Effector memory CD4-positive, alpha-beta T cell (primary cell): ENCODE data around the gene CMYA5.
A peak's percentile ranks its signal among the peaks of the same experiment; 100 is the strongest.

Experiments
- DNase-seq, 3 donors: peaks; one replicate each; pipeline ENCODE4 v3.0.0-alpha.2; 2020
- H3K27ac ChIP-seq: 2 replicates; pipeline ENCODE4 v1.7.0; 2013; ENCODE audit warnings: mild to moderate bottlenecking, low read length, moderate library complexity; ENCODE audit not compliant: insufficient read depth, poor library complexity, severe bottlenecking
- H3K27me3 ChIP-seq: replicated peaks from 2 replicates; pipeline ENCODE4 v1.7.0; 2013; ENCODE audit warnings: mild to moderate bottlenecking, low read length; ENCODE audit not compliant: insufficient read depth, control insufficient read depth, poor library complexity, severe bottlenecking
- H3K36me3 ChIP-seq: 2 replicates; pipeline ENCODE4 v1.7.0; 2013; ENCODE audit warnings: mild to moderate bottlenecking, low read length, moderate library complexity; ENCODE audit not compliant: control insufficient read depth, insufficient read depth
- H3K4me1 ChIP-seq: 2 replicates; pipeline ENCODE4 v1.7.0; 2013; ENCODE audit warnings: low read length, mild to moderate bottlenecking; ENCODE audit not compliant: control insufficient read depth, insufficient read depth, poor library complexity, severe bottlenecking
- H3K4me3 ChIP-seq: 2 replicates; pipeline ENCODE4 v1.7.0; 2013; ENCODE audit warnings: low read length, low read depth, mild to moderate bottlenecking; ENCODE audit not compliant: insufficient read depth, poor library complexity, severe bottlenecking
- H3K9me3 ChIP-seq: 2 replicates; pipeline ENCODE4 v1.7.0; 2013; ENCODE audit warnings: mild to moderate bottlenecking, low read length, moderate library complexity; ENCODE audit not compliant: control insufficient read depth

CMYA5 gene

GRCh38 chr5:79720096-79720495 is 30.5 kb downstream of the CMYA5 start:
- DNase-seq = no peak
- Histone ChIP-seq H3K4me3 (no peak overlapping the region), H3K9me3 (no peaks in the 10 kb centered on the region), H3K27me3 (no peaks in the 10 kb centered on the region), H3K4me1 (no peaks in the 10 kb centered on the region), H3K27ac (no peak overlapping the region), H3K36me3 (no peaks in the 10 kb centered on the region)

DNA sequence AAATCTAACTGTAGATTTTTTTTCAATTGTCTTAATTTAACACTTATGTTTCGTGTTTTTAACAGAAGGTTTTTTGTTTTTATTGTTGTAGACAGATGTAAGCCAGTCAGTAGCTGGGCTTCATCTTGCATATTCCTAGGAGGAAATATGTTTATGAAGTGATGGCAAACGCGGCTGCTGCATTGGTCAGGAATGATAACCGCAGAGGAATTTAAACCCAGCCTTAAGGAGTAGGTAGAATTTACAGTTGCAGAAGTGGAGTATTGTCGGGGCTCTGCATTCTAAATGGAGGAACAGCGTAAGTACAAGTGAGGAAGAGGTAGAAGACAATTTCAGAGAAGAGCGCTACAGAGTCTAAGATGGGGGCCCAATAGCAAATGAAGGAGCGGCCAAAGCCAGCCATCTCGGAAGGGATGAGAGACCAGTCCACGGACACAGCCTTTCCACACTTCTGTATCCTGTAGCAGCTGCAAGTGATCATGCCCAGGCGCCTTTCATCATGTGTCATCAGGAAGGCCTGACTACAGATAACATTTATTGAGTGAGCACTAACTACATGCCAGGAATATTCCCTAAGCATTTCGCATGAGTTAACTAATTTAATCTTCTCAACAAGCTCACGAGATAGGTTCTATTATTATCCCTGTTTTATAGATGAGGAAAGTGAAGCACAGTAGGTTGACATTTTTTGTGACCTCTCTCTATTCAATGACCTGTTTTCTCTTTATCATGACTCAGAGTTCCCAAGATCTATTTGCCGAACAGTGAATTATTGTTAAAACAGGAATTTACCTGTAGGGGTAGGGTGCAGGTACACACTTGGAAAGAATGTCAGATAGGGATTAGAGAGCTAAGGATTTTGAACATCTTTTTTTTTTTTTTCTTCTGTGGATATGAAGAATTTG is 38.1 kb downstream of the CMYA5 start:
- no peaks in the 10 kb centered on the region for H3K36me3 ChIP-seq
- H3K4me3 ChIP-seq = no peak overlapping the region
- H3K4me1 ChIP-seq = peaks cover 4% of the 10 kb centered on the region
- DNase-seq = no peak
- H3K9me3 ChIP-seq = no peaks in the 10 kb centered on the region
- no peak overlapping the region for H3K27ac ChIP-seq
- peaks cover 6% of the 10 kb centered on the region for H3K27me3 ChIP-seq

DNA sequence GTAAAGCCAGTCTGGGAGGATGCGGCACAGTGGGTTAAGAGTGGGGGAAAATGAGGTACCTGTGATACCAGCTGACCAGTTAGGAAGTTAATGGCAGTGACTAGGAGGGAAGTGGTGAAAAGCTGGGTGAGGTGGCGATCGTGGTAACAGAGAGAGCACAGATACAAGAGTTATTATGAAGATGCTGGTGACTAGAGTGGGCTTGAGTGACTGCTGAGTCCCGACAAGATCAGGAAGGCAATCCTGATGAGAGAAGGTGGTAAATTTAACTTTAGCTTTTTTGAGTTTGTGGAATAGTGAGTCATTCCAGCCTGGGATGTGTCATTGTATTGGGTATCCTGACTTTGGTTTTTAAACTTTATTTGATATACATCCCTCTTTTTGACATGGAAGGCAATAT is 38.8 kb downstream of the CMYA5 start:
- peaks cover 6% of the 10 kb centered on the region for H3K27me3 ChIP-seq
- H3K27ac ChIP-seq = no peak overlapping the region
- no peak for DNase-seq
- H3K4me3 ChIP-seq = no peak overlapping the region
- peaks cover 5% of the 10 kb centered on the region for H3K4me1 ChIP-seq
- H3K36me3 ChIP-seq = no peaks in the 10 kb centered on the region
- no peaks in the 10 kb centered on the region for H3K9me3 ChIP-seq

- H3K27ac ChIP-seq = no peak overlapping the region
- H3K4me3 ChIP-seq = no peak overlapping the region
- H3K9me3 ChIP-seq = no peaks in the 10 kb centered on the region
- peaks cover 6% of the 10 kb centered on the region for H3K27me3 ChIP-seq
- no peak for DNase-seq
- H3K4me1 ChIP-seq = peaks cover 5% of the 10 kb centered on the region
- no peaks in the 10 kb centered on the region for H3K36me3 ChIP-seq
These were observed 40.0 kb downstream of the CMYA5 start for GRCh38 chr5:79729679-79730078.

- peaks cover 5% of the 10 kb centered on the region for H3K4me1 ChIP-seq
- peaks cover 6% of the 10 kb centered on the region for H3K27me3 ChIP-seq
These were observed 40.9 kb downstream of the CMYA5 start for GRCh38 chr5:79730564-79730963.

GRCh38 chr5:79731775-79732174 is 42.1 kb downstream of the CMYA5 start:
- no peaks in the 10 kb centered on the region for H3K9me3 ChIP-seq
- no peak for DNase-seq
- H3K36me3 ChIP-seq = no peaks in the 10 kb centered on the region
- no peak overlapping the region for H3K4me3 ChIP-seq
- H3K27ac ChIP-seq = no peak overlapping the region
- peaks cover 6% of the 10 kb centered on the region for H3K27me3 ChIP-seq
- peaks cover 12% of the 10 kb centered on the region for H3K4me1 ChIP-seq

More at GRCh38 chr5:79730564-79730963, 40.9 kb downstream of the CMYA5 start:
- Histone ChIP-seq H3K27ac (no peak overlapping the region), H3K36me3 (no peaks in the 10 kb centered on the region), H3K4me3 (no peak overlapping the region), H3K9me3 (no peaks in the 10 kb centered on the region)
- DNase-seq = no peak

DNA sequence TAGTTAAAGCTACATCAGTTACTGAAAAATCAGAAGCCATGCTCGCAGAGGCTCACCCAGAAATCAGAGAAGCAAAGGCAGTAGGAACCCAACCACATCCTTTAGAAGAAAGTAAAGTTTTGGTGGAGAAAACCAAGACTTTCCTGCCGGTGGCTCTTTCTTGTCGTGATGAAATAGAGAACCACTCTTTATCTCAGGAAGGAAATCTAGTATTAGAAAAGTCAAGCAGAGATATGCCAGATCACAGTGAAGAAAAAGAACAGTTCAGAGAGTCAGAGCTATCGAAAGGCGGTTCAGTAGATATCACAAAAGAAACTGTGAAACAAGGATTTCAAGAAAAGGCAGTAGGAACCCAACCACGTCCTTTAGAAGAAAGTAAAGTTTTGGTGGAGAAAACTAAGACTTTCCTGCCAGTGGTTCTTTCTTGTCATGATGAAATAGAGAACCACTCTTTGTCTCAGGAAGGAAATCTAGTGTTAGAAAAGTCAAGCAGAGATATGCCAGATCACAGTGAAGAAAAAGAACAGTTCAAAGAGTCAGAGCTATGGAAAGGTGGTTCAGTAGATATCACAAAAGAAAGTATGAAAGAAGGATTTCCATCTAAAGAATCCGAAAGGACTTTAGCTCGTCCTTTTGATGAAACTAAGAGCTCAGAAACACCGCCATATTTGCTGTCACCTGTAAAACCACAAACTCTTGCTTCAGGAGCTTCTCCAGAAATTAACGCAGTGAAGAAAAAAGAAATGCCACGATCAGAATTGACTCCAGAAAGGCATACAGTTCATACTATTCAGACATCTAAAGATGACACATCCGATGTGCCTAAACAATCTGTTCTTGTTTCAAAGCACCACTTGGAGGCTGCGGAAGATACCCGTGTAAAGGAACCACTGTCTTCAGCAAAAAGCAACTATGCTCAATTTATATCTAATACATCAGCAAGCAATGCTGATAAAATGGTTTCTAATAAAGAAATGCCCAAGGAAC is 47.2 kb downstream of the CMYA5 start:
- Histone ChIP-seq H3K36me3 (no peaks in the 10 kb centered on the region), H3K27ac (no peak overlapping the region), H3K9me3 (no peaks in the 10 kb centered on the region), H3K27me3 (peaks cover 1% of the 10 kb centered on the region), H3K4me3 (peak overlapping the region; percentile 39), H3K4me1 (peaks cover 17% of the 10 kb centered on the region)
- DNase-seq = peak in 1 of 3 donors; percentile 4

- Histone ChIP-seq H3K4me3 (no peak overlapping the region), H3K27me3 (peaks cover 3% of the 10 kb centered on the region)
- no peak for DNase-seq
These were observed 48.7 kb downstream of the CMYA5 start for GRCh38 chr5:79738349-79738748.

GRCh38 chr5:79742549-79743136 is 53.0 kb downstream of the CMYA5 start:
- no peaks in the 10 kb centered on the region for H3K36me3 ChIP-seq
- peaks cover 3% of the 10 kb centered on the region for H3K27me3 ChIP-seq
- DNase-seq = no peak
- no peak overlapping the region for H3K27ac ChIP-seq
- no peak overlapping the region for H3K4me3 ChIP-seq
- H3K9me3 ChIP-seq = no peaks in the 10 kb centered on the region
- H3K4me1 ChIP-seq = peaks cover under 1% of the 10 kb centered on the region

More at GRCh38 chr5:79738349-79738748, 48.7 kb downstream of the CMYA5 start:
- H3K4me1 ChIP-seq = peaks cover 12% of the 10 kb centered on the region
- no peak overlapping the region for H3K27ac ChIP-seq
- no peaks in the 10 kb centered on the region for H3K9me3 ChIP-seq
- no peaks in the 10 kb centered on the region for H3K36me3 ChIP-seq
